ENCODE data around the gene TMEM123.

The TMEM123 gene

GRCh38 chr11:102482433-102482832, 29.9 kb upstream of the TMEM123 start:
- DNase-seq (ENCODE audit: extremely low read depth, low read depth): no peak
- TF ChIP-seq CTCF (IDR thresholded peaks at IDR 0.05; ENCODE audit: low read depth, low read length): no peak

DNA sequence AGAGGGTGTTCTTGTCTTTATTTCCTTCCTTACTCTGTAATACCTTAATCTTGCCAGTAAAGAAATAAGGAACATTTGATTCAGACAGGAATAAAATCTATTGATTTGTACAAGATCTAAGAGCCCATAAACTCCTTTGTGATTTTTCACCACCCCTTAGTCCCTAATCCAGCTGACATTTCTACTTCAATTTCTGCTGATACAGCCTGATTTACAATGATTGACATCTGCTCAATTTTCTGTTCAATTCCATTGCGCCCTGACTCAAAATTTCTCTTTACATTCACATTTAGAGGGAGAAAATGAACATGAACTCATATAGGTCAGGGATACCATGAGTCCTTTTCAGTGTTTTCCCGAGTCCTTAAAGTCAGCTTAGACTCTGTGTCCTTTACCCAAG, 27.2 kb upstream of the TMEM123 start:
- TF ChIP-seq CTCF (IDR thresholded peaks at IDR 0.05; ENCODE audit: low read depth, low read length): no peak

GRCh38 chr11:102478673-102479299, 26.2 kb upstream of the TMEM123 start:
- no peak for TF ChIP-seq CTCF (IDR thresholded peaks at IDR 0.05; ENCODE audit: low read depth, low read length)
- no peak for DNase-seq (ENCODE audit: extremely low read depth, low read depth)

More for the DNA sequence above, 27.2 kb upstream of the TMEM123 start:
- DNase-seq (ENCODE audit: extremely low read depth, low read depth): no peak

DNA sequence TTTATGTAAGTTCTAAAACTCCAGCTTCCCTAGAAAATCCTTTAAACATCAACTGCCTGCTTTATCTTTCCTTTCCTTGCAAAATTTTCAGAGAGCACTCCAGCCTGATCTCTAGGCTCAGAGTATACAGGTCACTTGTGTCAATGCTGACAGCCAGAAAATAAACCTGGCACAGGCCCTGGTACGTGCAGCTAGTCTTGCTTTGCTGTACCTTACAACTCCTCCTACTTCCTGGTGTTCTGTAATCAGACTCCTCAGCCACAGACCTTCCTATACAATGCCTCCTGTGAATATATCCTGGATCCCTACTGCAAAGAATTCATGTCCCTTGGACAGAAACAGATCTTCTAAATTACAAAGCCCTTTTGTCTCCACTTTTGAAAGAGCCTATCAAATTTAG, 24.2 kb upstream of the TMEM123 start:
- DNase-seq (ENCODE audit: extremely low read depth, low read depth): no peak

DNA sequence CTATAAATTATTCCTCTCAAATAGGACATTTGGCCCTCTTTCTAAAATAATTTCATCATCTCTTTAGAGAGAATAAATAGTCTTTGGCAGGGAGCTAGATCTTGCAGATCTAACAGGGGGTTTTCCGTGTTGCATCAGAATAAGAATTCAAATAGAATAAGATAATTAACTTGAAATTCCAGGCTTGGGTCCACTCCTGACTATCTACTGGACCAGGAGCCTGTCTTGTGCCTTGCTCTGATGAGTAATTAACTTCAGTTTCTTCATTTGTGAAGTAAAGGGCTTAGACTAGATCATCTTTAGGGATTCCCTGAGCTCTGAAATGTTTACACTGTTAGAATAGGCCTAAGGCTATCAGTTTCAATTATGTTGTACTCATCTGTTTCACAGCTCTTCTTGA, 23.5 kb upstream of the TMEM123 start:
- TF ChIP-seq CTCF (IDR thresholded peaks at IDR 0.05; ENCODE audit: low read depth, low read length): no peak
- no peak for DNase-seq (ENCODE audit: extremely low read depth, low read depth)

More for the DNA sequence above, 24.2 kb upstream of the TMEM123 start:
- TF ChIP-seq CTCF (IDR thresholded peaks at IDR 0.05; ENCODE audit: low read depth, low read length): no peak

GRCh38 chr11:102473543-102473942, 21.0 kb upstream of the TMEM123 start:
- DNase-seq (ENCODE audit: extremely low read depth, low read depth): no peak
- no peak for TF ChIP-seq CTCF (IDR thresholded peaks at IDR 0.05; ENCODE audit: low read depth, low read length)

GRCh38 chr11:102472127-102472526, 19.6 kb upstream of the TMEM123 start:
- no peak for DNase-seq (ENCODE audit: extremely low read depth, low read depth)
- TF ChIP-seq CTCF (IDR thresholded peaks at IDR 0.05; ENCODE audit: low read depth, low read length): no peak

Measured in AG09319 (cell line).